ENCODE measurements around the gene LYRM7. TPM values are rescaled to one million over a fixed set of nuclear protein-coding genes. Genes with fewer than 3 reads are reported as not detected.

The LYRM7 gene
- total RNA-seq, 1 donor from 2014 or later: 5.5 TPM

- Histone ChIP-seq H3K27me3 (ENCODE audit: low read depth) (no peaks in the 10 kb centered on the region), H3K4me3 (no peak overlapping the region), H3K9me3 (no peaks in the 10 kb centered on the region), H3K36me3 (no peaks in the 10 kb centered on the region), H3K27ac (no peak overlapping the region), H3K4me1 (peaks cover 11% of the 10 kb centered on the region)
- intact Hi-C loops (cut with DNase I): no loop called here
- ATAC-seq (peak; percentile 52 to 82), DNase-seq (no peak)
- no peak for TF ChIP-seq CTCF (IDR thresholded peaks at IDR 0.05)
These were observed 38.9 kb downstream of the LYRM7 start for GRCh38 chr5:131209506-131210150.

- H3K4me3 ChIP-seq: no peak overlapping the region
- peaks cover 11% of the 10 kb centered on the region for H3K4me1 ChIP-seq
- no peaks in the 10 kb centered on the region for H3K27me3 ChIP-seq (ENCODE audit: low read depth)
- no peak for ATAC-seq
- H3K36me3 ChIP-seq: no peaks in the 10 kb centered on the region
- no peak overlapping the region for H3K27ac ChIP-seq
- DNase-seq: no peak
- TF ChIP-seq CTCF (IDR thresholded peaks at IDR 0.05): no peak
- intact Hi-C loops (cut with DNase I): no loop called here
- H3K9me3 ChIP-seq: no peaks in the 10 kb centered on the region
These were observed 39.4 kb downstream of the LYRM7 start for GRCh38 chr5:131210151-131210510.

GRCh38 chr5:131211669-131212068 is 40.9 kb downstream of the LYRM7 start:
- intact Hi-C loops (cut with DNase I): no loop called here
- H3K36me3 ChIP-seq: no peaks in the 10 kb centered on the region
- peaks cover 11% of the 10 kb centered on the region for H3K4me1 ChIP-seq
- no peak for ATAC-seq
- TF ChIP-seq CTCF (IDR thresholded peaks at IDR 0.05): no peak
- no peak overlapping the region for H3K4me3 ChIP-seq
- H3K27ac ChIP-seq: no peak overlapping the region
- H3K27me3 ChIP-seq (ENCODE audit: low read depth): no peaks in the 10 kb centered on the region
- no peak for DNase-seq
- H3K9me3 ChIP-seq: no peaks in the 10 kb centered on the region

GRCh38 chr5:131212471-131213021 is 41.8 kb downstream of the LYRM7 start:
- no peak overlapping the region for H3K27ac ChIP-seq
- no peaks in the 10 kb centered on the region for H3K9me3 ChIP-seq
- no peak for TF ChIP-seq CTCF (IDR thresholded peaks at IDR 0.05)
- no peak for DNase-seq
- intact Hi-C loops (cut with DNase I): no loop called here
- no peaks in the 10 kb centered on the region for H3K27me3 ChIP-seq (ENCODE audit: low read depth)
- no peak overlapping the region for H3K4me3 ChIP-seq
- no peak for ATAC-seq
- peaks cover 11% of the 10 kb centered on the region for H3K4me1 ChIP-seq
- no peaks in the 10 kb centered on the region for H3K36me3 ChIP-seq

- intact Hi-C loops (cut with DNase I): no loop called here
- Histone ChIP-seq H3K9me3 (no peaks in the 10 kb centered on the region), H3K4me3 (no peak overlapping the region), H3K36me3 (no peaks in the 10 kb centered on the region), H3K27me3 (ENCODE audit: low read depth) (no peaks in the 10 kb centered on the region), H3K27ac (no peak overlapping the region), H3K4me1 (peaks cover 3% of the 10 kb centered on the region)
- DNase-seq (no peak), ATAC-seq (no peak)
- no peak for TF ChIP-seq CTCF (IDR thresholded peaks at IDR 0.05)
These were observed 44.0 kb downstream of the LYRM7 start for GRCh38 chr5:131214609-131215227.

All from lower lobe of right lung (tissue), 2 donors.